Measurements from ENCODE around the gene CDH16.

CDH16 gene

GRCh38 chr16:66910175-66910940 is 8.3 kb downstream of the CDH16 start:
- Histone ChIP-seq H3K4me1 (ENCODE audit: control insufficient read depth in 1 of 2, insufficient read depth in 1 of 2, low read depth in 1 of 2, low read length in 1 of 2) (no peaks in the 10 kb centered on the region), H3K27ac (no peak overlapping the region), H3K36me3 (no peaks in the 10 kb centered on the region), H3K4me3 (ENCODE audit: low read depth in 1 of 2, low read length in 1 of 2) (no peak overlapping the region), H3K27me3 (peaks cover 7% of the 10 kb centered on the region), H3K9me3 (no peaks in the 10 kb centered on the region)
- TF ChIP-seq, protein P1, sequence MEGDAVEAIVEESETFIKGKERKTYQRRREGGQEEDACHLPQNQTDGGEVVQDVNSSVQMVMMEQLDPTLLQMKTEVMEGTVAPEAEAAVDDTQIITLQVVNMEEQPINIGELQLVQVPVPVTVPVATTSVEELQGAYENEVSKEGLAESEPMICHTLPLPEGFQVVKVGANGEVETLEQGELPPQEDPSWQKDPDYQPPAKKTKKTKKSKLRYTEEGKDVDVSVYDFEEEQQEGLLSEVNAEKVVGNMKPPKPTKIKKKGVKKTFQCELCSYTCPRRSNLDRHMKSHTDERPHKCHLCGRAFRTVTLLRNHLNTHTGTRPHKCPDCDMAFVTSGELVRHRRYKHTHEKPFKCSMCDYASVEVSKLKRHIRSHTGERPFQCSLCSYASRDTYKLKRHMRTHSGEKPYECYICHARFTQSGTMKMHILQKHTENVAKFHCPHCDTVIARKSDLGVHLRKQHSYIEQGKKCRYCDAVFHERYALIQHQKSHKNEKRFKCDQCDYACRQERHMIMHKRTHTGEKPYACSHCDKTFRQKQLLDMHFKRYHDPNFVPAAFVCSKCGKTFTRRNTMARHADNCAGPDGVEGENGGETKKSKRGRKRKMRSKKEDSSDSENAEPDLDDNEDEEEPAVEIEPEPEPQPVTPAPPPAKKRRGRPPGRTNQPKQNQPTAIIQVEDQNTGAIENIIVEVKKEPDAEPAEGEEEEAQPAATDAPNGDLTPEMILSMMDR (IDR thresholded peaks at IDR 0.05) = no peak

- Histone ChIP-seq H3K4me3 (ENCODE audit: low read depth in 1 of 2, low read length in 1 of 2) (no peak overlapping the region), H3K4me1 (ENCODE audit: control insufficient read depth in 1 of 2, insufficient read depth in 1 of 2, low read depth in 1 of 2, low read length in 1 of 2) (no peaks in the 10 kb centered on the region), H3K27ac (no peak overlapping the region), H3K36me3 (no peaks in the 10 kb centered on the region), H3K27me3 (peaks cover 7% of the 10 kb centered on the region), H3K9me3 (no peaks in the 10 kb centered on the region)
- TF ChIP-seq, protein P1 (IDR thresholded peaks at IDR 0.05) = no peak
These were observed 9.7 kb downstream of the CDH16 start for GRCh38 chr16:66908762-66909559.

DNA sequence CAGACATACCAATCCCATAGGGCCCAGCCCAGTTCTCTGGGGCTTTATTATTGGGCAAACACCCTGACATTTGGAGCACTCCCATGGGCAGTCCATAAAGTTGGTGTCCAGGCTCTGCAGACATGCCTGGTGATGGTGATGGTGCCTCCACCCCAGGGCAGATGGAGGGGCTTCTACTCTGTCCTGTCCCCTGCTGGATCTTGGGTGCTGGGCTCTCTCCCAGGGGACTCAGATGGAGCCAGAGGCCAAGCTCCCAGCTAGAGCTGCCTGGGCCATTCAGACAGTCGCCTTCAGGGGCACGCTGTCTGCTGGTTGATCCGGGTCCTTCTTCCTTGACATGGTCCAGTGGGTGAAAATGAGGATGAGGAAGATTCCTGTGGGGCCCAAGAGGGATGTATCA is 10.6 kb downstream of the CDH16 start:
- H3K4me3 ChIP-seq (ENCODE audit: low read depth in 1 of 2, low read length in 1 of 2) = no peak overlapping the region
- H3K9me3 ChIP-seq = no peaks in the 10 kb centered on the region
- TF ChIP-seq, protein P1 (IDR thresholded peaks at IDR 0.05) = no peak
- H3K36me3 ChIP-seq = no peaks in the 10 kb centered on the region
- H3K27me3 ChIP-seq = peaks cover 7% of the 10 kb centered on the region
- no peak overlapping the region for H3K27ac ChIP-seq
- H3K4me1 ChIP-seq (ENCODE audit: control insufficient read depth in 1 of 2, insufficient read depth in 1 of 2, low read depth in 1 of 2, low read length in 1 of 2) = no peaks in the 10 kb centered on the region

GRCh38 chr16:66906916-66907836 is 11.5 kb downstream of the CDH16 start:
- Histone ChIP-seq H3K9me3 (no peaks in the 10 kb centered on the region), H3K4me1 (ENCODE audit: control insufficient read depth in 1 of 2, insufficient read depth in 1 of 2, low read depth in 1 of 2, low read length in 1 of 2) (no peaks in the 10 kb centered on the region), H3K36me3 (no peaks in the 10 kb centered on the region), H3K4me3 (ENCODE audit: low read depth in 1 of 2, low read length in 1 of 2) (no peak overlapping the region), H3K27me3 (peaks cover 7% of the 10 kb centered on the region), H3K27ac (no peak overlapping the region)
- TF ChIP-seq, protein P1 (IDR thresholded peaks at IDR 0.05) = no peak
